Astrocyte of the cerebellum (primary cell): ENCODE measurements around the gene PAX7.
"Not testable (repeated sequence)": the region's sequence is repeated elsewhere in the genome, so short reads cannot be mapped to it uniquely, and the experiment has no call there.

ENCODE experiments used
- DNase-seq: peaks from one replicate; pipeline ENCODE4 v3.0.0-alpha.2; 2011; ENCODE audit warnings: low read depth
- H3K4me3 ChIP-seq: 2 replicates; pipeline ENCODE4 v1.5.1; 2011; ENCODE audit warnings: mild to moderate bottlenecking, low read depth, low read length, moderate library complexity
- in situ Hi-C: cut with HindIII; loops from 2 replicates; pipeline ENCODE4 v1.10.0; 2017; ENCODE audit warnings: low sequenced_read_pairs
- TF ChIP-seq, protein P1 (sequence below): IDR thresholded peaks from 2 replicates; pipeline ENCODE4 v1.5.1; 2012; ENCODE audit warnings: low read length, low read depth, moderate library complexity, mild to moderate bottlenecking; ENCODE audit errors: missing control alignments

Gene PAX7

DNA sequence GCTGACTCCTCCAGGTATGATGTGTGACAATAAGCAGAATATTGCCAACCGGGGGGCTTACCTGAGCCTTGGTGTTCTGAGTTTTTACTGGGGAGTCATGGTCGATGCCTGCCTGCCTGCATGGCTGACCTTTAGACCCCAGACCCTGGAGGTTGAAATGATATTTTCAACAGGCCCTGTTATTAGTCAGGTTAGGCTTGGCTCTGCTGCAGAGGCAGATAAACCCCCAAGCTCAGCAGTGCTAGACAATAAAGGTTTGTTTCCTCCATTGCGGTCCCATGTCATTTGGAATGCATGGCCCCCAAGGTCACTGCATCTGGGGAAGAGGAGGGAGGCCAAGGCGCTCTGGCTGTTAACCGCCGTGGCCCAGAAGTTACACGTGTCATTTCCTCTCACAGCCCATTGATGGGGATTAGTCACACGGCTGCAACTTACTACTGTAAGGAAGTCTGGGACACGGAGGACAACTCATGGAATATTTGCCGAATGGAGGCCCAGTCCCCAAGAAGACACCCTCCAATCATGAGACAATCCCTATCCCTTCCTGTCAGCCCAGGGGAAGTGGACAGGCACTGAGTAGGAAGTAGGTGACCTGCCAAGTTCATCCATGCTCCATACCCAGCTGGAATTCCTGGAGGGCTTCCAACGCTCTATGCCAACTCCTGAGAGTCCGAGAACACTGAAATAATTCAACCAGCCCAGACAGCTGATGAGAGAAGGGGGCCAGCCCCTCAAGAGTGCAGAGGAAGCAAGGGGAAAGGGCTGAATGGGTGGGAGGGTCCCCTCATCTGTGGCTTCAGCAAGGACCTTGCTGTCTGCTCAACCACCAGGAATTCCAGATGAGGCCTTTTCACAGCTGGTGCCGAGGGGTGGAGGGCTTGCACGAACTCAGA is 131.5 kb downstream of the PAX7 start:
- no peak overlapping the region for H3K4me3 ChIP-seq
- TF ChIP-seq, protein P1, sequence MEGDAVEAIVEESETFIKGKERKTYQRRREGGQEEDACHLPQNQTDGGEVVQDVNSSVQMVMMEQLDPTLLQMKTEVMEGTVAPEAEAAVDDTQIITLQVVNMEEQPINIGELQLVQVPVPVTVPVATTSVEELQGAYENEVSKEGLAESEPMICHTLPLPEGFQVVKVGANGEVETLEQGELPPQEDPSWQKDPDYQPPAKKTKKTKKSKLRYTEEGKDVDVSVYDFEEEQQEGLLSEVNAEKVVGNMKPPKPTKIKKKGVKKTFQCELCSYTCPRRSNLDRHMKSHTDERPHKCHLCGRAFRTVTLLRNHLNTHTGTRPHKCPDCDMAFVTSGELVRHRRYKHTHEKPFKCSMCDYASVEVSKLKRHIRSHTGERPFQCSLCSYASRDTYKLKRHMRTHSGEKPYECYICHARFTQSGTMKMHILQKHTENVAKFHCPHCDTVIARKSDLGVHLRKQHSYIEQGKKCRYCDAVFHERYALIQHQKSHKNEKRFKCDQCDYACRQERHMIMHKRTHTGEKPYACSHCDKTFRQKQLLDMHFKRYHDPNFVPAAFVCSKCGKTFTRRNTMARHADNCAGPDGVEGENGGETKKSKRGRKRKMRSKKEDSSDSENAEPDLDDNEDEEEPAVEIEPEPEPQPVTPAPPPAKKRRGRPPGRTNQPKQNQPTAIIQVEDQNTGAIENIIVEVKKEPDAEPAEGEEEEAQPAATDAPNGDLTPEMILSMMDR: no peak
- DNase-seq: no peak
- in situ Hi-C loops: no loop called here

DNA sequence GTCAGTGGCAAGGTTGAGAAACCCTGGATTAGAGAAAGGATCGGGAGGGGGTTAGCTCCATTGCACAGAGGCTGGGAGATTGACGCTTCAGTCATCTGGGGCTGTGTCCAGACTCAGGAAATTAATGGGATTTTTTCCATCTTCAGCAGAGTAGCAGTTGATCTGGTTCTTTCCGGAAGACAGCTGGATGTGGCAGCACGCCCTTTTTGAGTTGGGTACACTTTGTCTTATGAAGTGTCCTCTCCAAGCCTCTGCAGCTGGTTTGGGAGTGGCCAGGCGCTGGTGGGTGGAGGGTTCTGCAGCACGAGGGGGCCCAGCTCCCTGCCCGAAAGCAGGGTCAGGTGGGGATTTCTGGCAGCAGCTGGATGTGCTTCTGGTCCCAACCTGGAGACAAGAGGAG is 133.7 kb downstream of the PAX7 start:
- H3K4me3 ChIP-seq: no peak overlapping the region
- no peak for DNase-seq
- TF ChIP-seq, protein P1: no peak
- in situ Hi-C loops: no loop called here

DNA sequence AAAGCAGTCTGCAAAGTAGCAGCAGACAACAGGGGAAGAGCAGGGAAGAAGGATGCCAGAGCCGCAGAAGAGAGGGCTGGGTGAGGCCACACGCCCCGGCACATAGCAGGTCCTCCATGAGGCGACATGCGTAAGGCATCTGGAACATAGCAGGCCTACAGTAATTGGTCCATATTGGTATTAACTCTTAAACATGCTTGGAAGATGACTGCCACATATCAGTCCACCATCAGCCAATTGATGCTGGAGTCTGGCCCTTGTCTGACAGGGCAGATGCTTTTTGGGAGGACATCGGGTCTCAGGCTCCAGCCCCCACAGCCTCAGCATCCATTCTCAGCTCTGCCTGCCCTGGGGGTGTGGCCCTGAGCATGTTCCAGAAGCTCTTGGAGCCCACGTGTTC is 135.1 kb downstream of the PAX7 start:
- TF ChIP-seq, protein P1: no peak
- H3K4me3 ChIP-seq: no peak overlapping the region
- in situ Hi-C loops: no loop called here
- DNase-seq: no peak

DNA sequence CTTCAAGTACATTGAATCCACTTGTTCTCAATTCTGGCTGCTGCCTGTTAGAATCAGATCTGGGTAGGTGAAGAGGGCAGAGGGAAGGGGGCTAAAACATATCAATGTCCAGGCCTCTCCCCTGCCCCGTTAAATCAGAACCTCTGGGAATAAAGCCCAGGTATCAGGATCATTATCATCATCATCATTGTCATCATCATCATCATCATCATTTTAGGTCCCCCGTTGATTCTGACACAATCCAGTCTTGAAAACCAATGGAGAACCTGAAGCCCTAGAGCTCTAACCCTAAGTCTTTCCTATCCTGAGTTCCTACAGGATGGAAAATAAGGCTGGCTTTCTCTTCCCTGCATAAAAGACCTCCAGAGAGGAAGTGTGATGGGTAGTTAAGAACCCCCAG is 135.7 kb downstream of the PAX7 start:
- H3K4me3 ChIP-seq: no peak overlapping the region
- in situ Hi-C loops: no loop called here
- TF ChIP-seq, protein P1: no peak
- no peak for DNase-seq

DNA sequence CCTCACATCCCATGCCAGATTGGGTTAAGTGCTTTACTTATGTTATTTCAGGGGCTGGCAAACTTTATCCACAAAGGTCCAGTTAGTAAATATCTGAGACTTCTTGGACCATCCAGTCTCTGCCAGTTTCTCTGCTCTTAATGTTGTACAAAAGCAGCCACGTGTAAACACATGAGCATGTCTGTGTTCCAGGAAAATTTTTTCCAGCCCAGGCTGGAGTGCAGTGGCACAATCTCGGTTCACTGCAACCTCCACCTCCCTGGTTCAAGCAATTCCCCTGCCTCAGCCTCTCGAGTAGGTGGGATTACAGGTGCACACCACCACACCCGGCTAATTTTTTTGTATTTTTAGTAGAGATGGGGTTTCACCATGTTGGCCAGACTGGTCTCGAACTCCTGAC is 136.9 kb downstream of the PAX7 start:
- H3K4me3 ChIP-seq, in situ Hi-C loops, DNase-seq: not testable (repeated sequence)

DNA sequence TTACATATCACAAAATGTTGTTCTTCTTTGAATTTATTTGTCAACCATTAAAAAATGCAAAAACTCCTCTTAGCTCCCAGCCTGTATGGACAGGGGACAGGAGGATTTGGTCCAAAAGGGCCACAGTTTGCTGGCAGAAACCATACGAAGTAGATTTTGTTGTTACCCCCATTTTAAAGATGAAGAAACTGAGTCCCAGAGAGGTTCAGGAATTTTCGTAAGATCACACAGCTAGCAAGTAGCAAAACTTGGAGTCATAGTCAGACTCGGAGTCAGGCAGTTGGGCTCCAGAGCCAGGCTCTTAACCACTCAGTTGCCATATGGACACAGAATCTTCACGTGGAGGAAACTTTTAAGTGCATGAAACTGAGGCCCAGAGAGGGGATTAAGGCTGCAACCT is 137.4 kb downstream of the PAX7 start:
- in situ Hi-C loops: no loop called here
- no peak for DNase-seq
- no peak overlapping the region for H3K4me3 ChIP-seq
- TF ChIP-seq, protein P1: no peak

DNA sequence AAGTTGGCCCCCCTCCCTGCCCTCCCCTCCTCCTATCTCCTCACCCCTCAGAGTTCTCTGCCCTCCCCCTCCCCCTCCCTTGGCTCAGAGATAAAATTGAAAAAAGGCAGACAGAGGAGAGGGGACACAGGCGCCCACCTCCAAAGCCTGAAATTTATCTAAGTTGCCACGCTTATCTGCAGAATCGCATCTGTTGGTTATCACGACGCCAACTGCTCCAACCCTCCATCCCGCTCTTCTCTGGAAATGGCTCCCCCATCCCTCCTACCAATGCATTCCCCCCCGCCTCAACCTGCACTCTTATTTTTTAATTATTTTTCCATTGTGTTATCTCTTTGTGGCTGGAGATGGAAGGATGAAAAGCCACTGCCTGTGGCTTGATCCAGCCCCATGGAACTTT is 138.5 kb downstream of the PAX7 start:
- TF ChIP-seq, protein P1: no peak
- in situ Hi-C loops: no loop called here
- no peak overlapping the region for H3K4me3 ChIP-seq
- DNase-seq: no peak
